Heart left ventricle (tissue), 13 donors: ENCODE data around the gene CDH13.

ENCODE experiments used
- CTCF ChIP-seq, 12 donors: fragments of 200-600 bp; sonication (generic) in 4 of 12; IDR thresholded peaks; one replicate each; pipeline versions ENCODE4 v1.5.0 to v1.8.0; 2018 to 2022; ENCODE audit warnings: antibody characterized with exemption in 12 of 12, mild to moderate bottlenecking in 5 of 12
- POLR2A ChIP-seq, 2 donors: fragments of 450-650 bp; IDR thresholded peaks; one replicate each; pipeline ENCODE4 v1.6.1; 2017; ENCODE audit warnings: antibody characterized with exemption in 2 of 2, mild to moderate bottlenecking in 2 of 2, moderate library complexity in 2 of 2
- donor health status: ischemic (EF 13 %, LVEDD 7.1; RV severe dilation, severe dysfunction).
- donor health status: DM: no; HTN: yes; CAD: no.
- donor health status: DM: no; HTN: no; CAD: no.
- donor health status: ischemic (EF 25% LVEDD 6.9; RV normal size, moderate dysfunction).
- donor health status: ischemic (EF 25% LVEDD 5.7; RV mildly dilated, moderate dysfunction).
- donor health status: ischemic (EF 35%, LVEDD 5.7; RV mildly dilated, moderate dysfunction).
- donor health status: nonischemic (EF 11% LVEDD 7.7; RV severe dilation, severe dysfunction).
- donor health status: DM: yes; HTN: yes; CAD: no.
- donor health status: PGD.
- donor health status: ischemic (EF 29% LVEDD 5.4; RV normal size, mild dysfunction).
- donor health status: nonischemic (EF 23%, LVEDD 6.1; RV moderate dilation, normal function).

- TF ChIP-seq CTCF (IDR thresholded peaks at IDR 0.05) (no peak), POLR2A (IDR thresholded peaks at IDR 0.05) (no peak)
Observed at GRCh38 chr16:82584553-82585152, 42.1 kb upstream of the CDH13 start.
